GM06990 (cell line): ENCODE results near the gene NR2F2.

Source experiments
- DNase-seq: peaks from one replicate; pipeline ENCODE4 v3.0.0-alpha.2; 2011; ENCODE audit not compliant: insufficient read length; ENCODE audit errors: extremely low read depth
- H3K27me3 ChIP-seq: replicated peaks from 2 replicates; pipeline ENCODE4 v1.6.0; 2011; ENCODE audit warnings: low read length; ENCODE audit not compliant: control insufficient read depth, insufficient read depth
- H3K36me3 ChIP-seq: 2 replicates; pipeline ENCODE4 v1.5.1; 2011; ENCODE audit warnings: low read length; ENCODE audit not compliant: control insufficient read depth, insufficient read depth
- H3K4me3 ChIP-seq: replicated peaks from 2 replicates; pipeline ENCODE4 v1.5.1; 2011; ENCODE audit warnings: low read depth, mild to moderate bottlenecking, control low read depth, low read length
- TF ChIP-seq, protein P1 (sequence below): IDR thresholded peaks from 2 replicates; pipeline ENCODE4 v1.5.1; 2011; ENCODE audit warnings: low read length, control low read depth, mild to moderate bottlenecking, inconsistent platforms; ENCODE audit not compliant: insufficient read depth, poor library complexity, severe bottlenecking

Gene NR2F2

DNA sequence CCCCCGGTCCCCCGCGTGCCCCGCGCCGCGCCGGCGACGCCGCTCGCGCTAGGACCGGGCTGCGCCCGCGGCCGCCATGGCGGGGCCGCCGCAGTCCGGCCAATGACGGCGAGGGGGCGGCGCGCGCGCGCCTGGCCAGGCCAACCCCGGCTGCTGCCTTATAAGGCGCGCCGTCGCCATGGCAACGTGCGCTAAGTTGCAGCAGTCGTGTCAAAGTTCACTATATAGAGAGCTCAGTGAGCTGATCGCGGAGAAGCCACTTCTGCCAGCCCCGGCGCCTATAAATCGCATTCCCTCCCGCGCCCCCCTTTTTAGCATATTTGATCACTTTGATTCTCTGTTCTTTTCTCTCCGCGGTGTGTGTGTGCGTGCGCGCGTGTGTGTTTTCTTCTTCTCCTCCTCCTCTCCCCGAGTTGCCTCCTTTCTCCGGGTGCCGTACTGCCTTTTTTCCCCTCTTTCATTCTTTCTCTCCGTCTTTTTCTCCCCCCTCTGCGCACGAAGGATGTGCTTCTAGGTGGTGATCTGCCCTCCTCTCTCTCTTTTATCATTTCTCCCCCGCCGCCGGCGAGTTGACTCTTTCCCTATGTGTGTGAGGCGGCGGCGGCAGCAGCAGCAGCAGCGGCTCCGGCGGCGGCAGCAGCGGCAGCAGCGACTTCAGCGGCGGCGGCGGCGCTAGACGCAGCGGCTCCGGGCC lies at the start of gene NR2F2:
TSS of gene NR2F2 (plus strand) at position 251 of the 694 bp plus-strand sequence. CDS start 1,406 bp downstream, outside the sequence.
- no peaks in the 10 kb centered on the region; the same call in 1 of the 2 replicates for H3K27me3 ChIP-seq
- H3K4me3 ChIP-seq = peak within 1 kb of the TSS; percentile 75
- DNase-seq = peak; percentile 89
- no peaks in the 10 kb centered on the region for H3K36me3 ChIP-seq
- TF ChIP-seq, protein P1, sequence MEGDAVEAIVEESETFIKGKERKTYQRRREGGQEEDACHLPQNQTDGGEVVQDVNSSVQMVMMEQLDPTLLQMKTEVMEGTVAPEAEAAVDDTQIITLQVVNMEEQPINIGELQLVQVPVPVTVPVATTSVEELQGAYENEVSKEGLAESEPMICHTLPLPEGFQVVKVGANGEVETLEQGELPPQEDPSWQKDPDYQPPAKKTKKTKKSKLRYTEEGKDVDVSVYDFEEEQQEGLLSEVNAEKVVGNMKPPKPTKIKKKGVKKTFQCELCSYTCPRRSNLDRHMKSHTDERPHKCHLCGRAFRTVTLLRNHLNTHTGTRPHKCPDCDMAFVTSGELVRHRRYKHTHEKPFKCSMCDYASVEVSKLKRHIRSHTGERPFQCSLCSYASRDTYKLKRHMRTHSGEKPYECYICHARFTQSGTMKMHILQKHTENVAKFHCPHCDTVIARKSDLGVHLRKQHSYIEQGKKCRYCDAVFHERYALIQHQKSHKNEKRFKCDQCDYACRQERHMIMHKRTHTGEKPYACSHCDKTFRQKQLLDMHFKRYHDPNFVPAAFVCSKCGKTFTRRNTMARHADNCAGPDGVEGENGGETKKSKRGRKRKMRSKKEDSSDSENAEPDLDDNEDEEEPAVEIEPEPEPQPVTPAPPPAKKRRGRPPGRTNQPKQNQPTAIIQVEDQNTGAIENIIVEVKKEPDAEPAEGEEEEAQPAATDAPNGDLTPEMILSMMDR = no peak

DNA sequence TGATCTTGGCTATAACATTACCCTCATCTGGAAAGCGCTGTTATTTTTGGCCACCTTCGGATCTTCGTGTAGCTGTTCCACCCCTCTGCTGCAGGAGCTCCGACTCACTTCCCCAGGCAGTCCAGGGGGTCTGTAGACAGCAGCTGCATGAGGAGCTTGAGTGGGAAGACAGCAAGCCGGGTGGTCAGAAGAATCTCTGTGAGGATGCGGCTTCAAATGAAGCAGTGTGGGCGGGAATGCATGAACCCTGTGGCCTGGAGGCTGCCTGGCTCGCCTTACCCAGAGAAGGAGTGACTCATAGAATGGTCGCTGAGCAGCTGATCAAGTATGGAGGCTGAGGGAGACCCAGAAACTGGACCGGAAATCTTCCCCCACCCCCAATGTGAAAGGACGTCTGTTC lies 45.2 kb upstream of the NR2F2 start:
- no peak for DNase-seq
- H3K4me3 ChIP-seq = no peak overlapping the region
- TF ChIP-seq, protein P1 = no peak
- no peaks in the 10 kb centered on the region for H3K27me3 ChIP-seq
- H3K36me3 ChIP-seq = no peaks in the 10 kb centered on the region

DNA sequence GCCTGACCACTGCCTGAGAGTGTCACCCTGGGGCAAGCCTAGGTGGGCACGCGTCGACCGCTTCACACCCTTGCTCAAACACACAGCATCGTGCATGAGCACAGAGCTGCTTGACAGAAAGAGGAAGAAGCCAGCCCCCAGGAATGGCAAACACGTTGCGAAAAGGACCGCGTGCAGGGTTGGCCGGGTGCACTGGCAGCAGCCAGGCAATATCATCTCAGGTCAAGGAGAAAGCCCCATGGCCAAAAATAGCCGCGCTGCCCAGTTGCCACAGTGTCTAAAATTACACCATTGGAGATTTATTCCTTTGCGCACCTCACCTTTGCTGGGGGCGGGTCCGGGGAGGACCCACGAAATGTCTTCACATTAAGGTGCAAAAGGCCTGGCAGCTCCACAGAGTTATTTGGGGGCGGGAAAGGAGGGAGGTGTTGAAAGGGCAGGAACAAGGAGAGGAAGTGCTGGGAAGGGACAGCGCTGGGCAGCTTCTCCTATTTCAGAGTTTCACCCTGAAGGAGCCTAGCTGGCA lies 44.7 kb upstream of the NR2F2 start:
- H3K4me3 ChIP-seq = no peak overlapping the region
- TF ChIP-seq, protein P1 = no peak
- H3K36me3 ChIP-seq = no peaks in the 10 kb centered on the region
- H3K27me3 ChIP-seq = no peaks in the 10 kb centered on the region
- DNase-seq = no peak

DNA sequence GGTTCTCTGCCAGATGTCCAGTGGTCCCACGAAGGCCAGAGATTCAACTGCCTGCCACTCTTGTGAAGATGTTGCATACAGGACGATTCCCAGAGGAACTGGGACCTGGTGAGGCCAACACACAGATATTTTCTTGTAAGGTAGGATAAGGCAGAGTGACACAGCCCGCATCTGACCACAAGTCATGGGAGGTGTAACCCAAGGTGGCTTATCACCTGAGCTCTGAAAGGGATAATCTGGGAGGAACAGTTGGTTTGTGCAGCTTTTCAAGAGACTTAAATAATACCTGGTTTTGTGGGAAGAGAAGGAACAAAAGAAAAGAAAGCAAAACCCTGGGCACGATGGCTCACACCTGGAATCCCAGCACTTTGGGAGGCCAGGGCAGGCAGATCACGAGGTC lies 39.8 kb upstream of the NR2F2 start:
- TF ChIP-seq, protein P1 = no peak
- no peak overlapping the region for H3K4me3 ChIP-seq
- no peaks in the 10 kb centered on the region for H3K36me3 ChIP-seq
- no peaks in the 10 kb centered on the region for H3K27me3 ChIP-seq
- no peak for DNase-seq

DNA sequence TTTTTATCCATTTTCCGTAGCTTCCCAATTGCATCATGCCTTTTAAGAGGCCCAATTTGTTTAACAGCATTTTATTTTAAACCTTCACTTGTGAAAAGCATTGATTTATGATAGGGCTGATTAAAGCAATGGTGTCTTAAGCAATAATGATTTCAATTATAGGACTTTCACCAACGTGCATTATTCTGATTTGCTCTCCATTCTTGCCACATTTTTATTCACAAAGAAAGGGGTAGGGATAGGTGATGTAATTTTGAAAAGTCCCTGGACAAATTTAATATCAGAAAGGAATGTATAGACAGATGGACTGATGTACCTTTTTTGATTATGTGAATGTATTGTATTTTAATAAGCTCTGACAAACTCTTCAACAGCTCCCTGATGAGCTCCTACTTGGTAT lies 37.9 kb upstream of the NR2F2 start:
- TF ChIP-seq, protein P1 = no peak

More for the DNA sequence above, 37.9 kb upstream of the NR2F2 start:
- Histone ChIP-seq H3K4me3 (no peak overlapping the region), H3K27me3 (no peaks in the 10 kb centered on the region), H3K36me3 (no peaks in the 10 kb centered on the region)
- no peak for DNase-seq
